Activated CD4-positive, alpha-beta T cell treated with anti-CD3 and anti-CD28 coated beads, Interleukin-2, amount 50 U/mL, for 16 hours (primary cell): ENCODE results near the gene SLC38A8.
A peak's percentile ranks its signal among the peaks of the same experiment; 100 is the strongest.

ENCODE experiments used
- DNase-seq: peaks from one replicate; pipeline ENCODE4 v3.0.0-alpha.2; 2020

Gene SLC38A8

GRCh38 chr16:84027625-84028024 lies 15.0 kb downstream of the SLC38A8 start:
- no peak for DNase-seq

GRCh38 chr16:84026606-84027005 lies 16.0 kb downstream of the SLC38A8 start:
- no peak for DNase-seq

DNA sequence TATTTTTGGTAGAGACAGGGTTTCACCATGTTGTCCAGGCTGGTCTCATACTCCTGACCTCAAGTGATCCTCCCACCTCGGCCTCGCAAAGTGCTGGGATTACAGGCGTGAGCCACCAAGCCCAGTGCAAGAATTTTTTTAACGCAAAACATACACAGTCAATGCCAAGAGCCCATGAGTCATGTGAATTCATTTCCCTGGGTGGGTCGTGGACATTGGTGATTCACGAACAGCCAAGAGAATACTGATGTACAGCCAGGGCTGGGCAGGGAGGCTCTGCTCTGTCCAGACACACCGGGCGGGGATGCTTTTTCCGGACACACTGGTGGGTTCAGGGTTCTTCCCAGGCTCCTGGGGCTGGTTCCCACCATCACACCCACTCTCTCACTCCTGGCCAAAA lies 17.7 kb downstream of the SLC38A8 start:
- DNase-seq, result no peak

GRCh38 chr16:84022644-84023043 lies 20.0 kb downstream of the SLC38A8 start:
- no peak for DNase-seq

- DNase-seq, result no peak
These were observed 21.1 kb downstream of the SLC38A8 start for GRCh38 chr16:84021488-84021887.

GRCh38 chr16:84020353-84020752 lies 22.2 kb downstream of the SLC38A8 start:
- DNase-seq, result no peak

DNA sequence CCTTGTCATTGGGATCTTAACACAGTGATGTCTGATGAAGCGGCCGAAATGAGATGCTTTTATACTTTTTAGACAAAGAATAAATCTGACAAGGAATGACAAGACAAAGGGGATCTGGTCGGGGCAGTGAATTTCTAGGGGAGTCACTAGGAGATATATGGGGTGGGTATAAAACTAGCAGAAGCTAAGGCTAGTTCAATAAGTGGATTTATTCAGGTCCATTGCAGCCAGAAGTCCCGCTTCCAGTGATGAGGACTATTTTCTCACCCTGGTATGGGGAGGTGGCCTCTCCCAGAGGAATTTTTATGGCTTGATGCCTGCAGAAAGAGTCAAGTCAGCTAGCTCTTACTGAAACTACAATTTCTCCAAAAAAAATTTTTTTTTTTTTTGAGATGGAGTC lies 23.9 kb downstream of the SLC38A8 start:
- DNase-seq, result no peak

DNA sequence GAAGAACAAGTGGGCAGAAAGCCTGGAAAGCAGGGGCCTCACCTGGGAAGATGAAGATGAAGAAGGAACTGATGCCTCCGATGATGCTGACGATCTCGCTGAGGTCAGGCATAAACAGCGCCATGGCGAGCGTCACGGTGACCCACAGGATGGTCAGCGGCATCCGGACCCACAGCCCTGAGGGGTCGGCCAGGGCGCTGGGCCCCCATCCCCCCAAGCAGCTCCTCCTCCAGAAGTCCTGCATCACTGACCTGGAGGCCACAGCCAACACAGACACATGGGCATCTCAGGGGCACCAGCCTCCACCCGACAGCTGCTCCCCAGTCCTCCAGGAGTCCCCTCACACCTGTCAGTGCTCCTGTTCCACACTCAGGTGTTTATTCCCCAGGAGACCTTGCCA lies 26.1 kb downstream of the SLC38A8 start:
- DNase-seq, result no peak

GRCh38 chr16:84015399-84015798 lies 27.2 kb downstream of the SLC38A8 start:
- DNase-seq, result no peak

- no peak for DNase-seq
These were observed 27.8 kb downstream of the SLC38A8 start for GRCh38 chr16:84014570-84015327.

DNA sequence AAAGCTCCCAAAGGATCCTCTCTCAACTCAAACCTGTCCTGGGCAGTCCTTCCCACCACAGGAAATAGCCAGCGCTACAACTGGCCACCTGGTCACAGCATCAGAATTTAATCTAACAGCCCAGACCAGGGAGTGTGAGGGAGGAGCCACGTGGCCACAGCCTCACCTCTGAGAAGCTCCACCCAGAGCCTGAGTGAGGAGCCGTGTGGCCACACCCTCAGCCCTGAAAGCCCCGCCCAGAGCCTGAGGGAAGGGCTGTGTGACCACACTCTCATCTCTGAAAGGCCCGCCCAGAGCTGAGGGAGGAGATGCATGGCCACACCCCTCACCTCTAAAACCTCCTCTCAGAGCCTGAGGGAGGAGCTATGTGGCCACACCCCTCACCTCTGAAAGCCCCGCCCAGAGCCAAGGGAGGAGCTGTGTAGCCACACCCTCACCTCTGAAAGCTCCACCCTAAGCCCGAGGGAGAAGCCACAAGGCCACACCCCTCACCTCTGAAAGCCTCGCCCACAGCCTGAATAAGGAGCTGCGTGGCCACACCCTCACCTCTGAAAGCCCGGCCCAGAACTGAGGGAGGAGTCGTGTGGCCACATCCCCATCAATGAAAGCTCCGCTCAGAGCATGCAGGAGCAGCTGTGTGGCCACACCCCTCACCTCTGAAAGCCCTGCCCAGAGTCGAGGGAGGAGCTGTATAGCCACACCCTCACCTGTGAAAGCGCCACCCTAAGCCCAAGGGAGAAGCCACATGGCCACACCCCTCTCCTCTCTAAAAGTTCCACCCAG lies 28.6 kb downstream of the SLC38A8 start:
- peak; percentile 76 for DNase-seq

DNA sequence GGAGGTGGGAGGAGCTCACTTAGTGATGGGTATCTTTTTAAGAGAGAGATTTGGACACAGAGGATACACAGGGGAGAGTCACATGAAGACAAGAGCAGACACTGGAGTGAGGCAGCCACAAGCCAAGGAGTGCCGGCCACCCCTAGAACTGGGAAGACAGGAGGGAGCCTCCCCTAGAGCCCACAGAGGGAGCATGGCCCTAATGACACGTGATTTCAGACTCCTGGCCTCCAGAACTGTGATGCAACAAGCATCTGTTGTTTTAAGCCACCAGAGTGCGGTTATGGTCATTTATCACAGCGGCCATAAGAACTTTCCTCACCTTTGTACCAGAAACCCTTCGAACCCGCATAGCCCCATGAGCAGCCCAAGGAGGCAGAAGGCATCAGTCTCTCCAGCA lies 33.3 kb downstream of the SLC38A8 start:
- DNase-seq, result no peak

DNA sequence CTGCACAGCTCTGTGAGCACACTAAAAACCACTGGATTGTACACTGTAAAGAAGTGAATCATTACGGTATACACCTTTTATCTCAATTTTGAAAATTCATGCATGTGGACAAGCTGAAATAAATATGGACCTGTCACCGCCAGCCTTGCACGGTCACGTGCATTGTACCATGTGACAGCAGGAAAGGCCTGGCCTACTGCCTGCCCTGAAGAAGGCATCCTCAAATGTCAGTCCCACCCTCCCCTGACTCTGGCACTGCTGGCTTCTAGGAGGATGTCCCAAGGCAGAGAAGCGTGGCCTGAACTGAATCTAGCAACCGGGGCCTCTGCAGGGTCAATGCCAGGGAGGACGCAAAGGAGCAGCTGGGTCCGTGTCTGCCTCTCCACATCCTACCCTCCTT lies 34.6 kb downstream of the SLC38A8 start:
- no peak for DNase-seq

DNA sequence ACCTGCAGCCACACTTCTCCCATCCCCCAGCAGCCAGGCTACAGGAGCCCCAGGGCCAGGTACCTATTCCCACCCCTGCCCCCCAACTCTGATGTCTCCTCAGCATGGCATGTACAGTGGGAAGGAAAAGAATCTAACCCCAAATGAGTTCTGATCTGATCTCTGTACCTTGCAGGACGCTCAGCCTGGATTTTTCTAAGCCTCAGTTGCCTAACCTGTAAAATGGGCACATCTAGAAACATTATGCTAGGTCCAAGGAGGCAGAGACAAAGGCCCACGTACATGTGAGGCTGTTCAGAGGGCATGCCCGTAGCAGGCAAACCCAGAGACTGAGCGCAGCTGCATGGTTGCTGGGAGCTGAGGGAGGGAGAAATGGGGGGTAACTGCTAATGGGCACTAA lies 35.1 kb downstream of the SLC38A8 start:
- DNase-seq, result no peak

GRCh38 chr16:84005391-84005790 lies 37.2 kb downstream of the SLC38A8 start:
- DNase-seq, result no peak

- no peak for DNase-seq
These were observed 38.2 kb downstream of the SLC38A8 start for GRCh38 chr16:84004442-84004841.

DNA sequence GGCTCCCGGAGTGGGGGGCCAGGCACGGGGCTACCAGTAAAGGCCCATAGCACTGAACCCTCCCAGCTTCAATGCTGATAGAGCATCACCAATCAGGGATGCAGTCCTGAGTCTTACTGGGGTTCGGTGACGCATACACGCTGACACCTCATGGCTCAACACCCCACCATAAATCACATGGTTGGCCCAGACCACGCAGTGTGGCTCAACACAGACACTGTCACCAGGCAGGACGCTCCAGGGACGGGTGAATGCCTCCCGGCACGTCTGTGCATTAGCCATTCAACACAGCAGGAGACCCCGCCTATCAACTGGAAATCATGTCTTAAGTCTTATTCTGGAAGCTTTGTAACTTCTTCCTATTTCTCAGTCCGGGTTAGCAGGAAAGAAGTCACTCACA lies 39.6 kb downstream of the SLC38A8 start:
- no peak for DNase-seq

DNA sequence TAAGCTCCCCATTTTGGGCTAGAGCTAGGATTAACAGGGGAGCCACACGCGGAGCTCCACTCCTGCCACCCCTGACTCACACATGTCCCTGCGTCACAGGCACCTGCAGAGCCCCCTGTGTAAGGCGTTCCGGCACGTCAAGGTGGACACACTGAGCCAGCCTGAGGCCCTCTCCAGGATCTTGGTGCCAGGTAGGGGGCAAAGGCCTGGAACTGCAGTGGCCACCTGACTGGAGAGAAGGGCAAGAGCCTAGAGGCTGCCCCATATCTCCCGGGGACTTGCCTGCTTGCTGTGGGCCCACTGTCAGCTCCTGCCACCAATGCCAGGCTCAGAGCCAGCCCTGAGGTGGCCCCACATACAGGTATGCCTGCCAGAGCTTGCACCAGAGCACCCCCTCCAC lies 40.9 kb downstream of the SLC38A8 start:
- DNase-seq, result no peak

- no peak for DNase-seq
These were observed 41.5 kb downstream of the SLC38A8 start for GRCh38 chr16:84000989-84001642.

DNA sequence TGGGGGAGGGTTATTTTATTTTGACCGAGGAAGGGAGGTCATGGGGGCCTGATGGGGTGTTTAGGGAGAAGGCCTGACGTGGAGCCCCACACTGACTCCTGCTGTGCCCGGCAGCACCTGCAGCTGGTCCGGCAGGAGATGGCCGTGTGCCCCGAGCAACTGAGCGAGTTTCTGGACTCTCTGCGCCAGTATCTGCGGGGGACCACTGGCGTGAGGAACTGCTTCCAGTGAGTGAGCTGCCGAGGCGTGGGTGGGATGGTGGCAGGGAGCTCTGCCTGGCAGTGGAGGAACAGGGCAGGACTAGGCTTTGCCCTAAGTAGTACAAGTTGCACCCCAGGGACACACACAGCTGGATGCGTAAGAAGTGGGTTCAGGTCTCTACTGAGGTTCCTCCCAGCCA lies 44.5 kb downstream of the SLC38A8 start:
- DNase-seq, result no peak

DNA sequence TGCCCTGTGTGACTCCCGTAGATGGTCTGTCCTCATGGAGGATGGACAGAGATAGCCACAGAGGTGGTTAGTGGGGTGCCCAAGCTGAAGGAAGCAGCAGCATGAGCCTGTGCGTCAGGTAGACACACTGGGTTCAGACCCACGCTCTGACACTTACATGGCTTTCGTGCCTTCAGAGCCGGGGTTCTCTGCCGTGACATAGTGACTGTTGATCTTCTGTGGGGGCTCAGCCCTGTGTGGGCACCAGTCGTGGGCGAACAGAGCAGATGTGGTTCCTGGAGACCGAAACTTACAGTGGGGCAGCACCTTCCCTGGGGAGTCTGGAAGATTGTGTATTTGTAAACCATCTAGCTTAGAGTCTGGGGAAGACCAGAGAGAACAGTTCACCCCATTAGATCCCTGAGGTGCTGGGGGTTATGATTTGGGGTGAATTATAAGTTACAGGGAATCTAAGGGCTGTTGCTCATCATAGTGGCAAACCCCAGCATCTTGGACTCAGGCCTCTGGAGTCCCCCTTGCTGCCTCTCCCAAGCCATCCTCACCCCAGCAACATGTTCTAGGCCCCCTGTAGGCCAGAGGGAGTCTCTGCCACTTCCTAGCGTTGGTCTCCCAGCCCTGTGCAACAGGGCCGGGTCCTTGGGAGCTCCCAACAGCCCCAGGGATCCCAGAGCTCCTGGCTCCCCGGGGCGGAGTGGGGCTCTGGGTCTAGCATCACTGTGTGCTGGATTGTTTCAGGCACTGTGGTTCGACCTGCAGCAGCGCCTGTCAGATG lies 45.9 kb downstream of the SLC38A8 start:
- DNase-seq, result no peak

DNA sequence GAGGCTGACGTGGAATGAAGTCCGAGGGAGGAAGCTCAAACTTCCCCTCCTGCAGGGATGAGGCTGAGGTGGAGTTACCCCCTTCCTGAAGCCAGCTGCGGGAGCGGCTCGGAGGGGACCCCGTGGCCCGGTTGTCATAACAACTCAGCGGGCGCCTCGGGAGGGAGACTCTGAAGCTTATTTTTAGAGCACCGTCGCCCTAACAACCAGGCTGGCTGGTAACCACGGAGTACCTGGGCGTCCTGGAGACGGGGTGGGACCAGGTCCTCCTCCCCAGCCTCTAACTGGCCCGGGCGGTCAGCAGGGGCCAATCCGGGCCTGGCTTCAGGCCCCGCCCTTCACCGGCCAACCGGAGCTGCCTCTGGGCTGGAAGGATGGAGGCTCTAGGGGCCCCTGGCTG lies 46.8 kb downstream of the SLC38A8 start:
- no peak for DNase-seq

- DNase-seq, result no peak
These were observed 47.9 kb downstream of the SLC38A8 start for GRCh38 chr16:83994703-83995102.
